ENCODE results near the gene FBXO24. TPM values are rescaled to one million over a fixed set of nuclear protein-coding genes. Genes with fewer than 3 reads are reported as not detected.

Gene FBXO24
- total and polyA plus RNA-seq, 9 of the 15 experiments (the other 6 are each of a cell fraction or from before 2014, with no cell fraction given) = 0.17 to 0.95 (median 0.50) TPM

GRCh38 chr7:100586266-100587025 lies at the start of gene FBXO24 (continued):
- TF ChIP-seq THRB (CRISPR knock-in tag; conservative IDR thresholded peaks at IDR 0.05) = no peak
- TF ChIP-seq NCOA6 (IDR thresholded peaks at IDR 0.05) = no peak
- no peak for TF ChIP-seq ZNF586 (CRISPR knock-in tag; conservative IDR thresholded peaks at IDR 0.05)
- no peak for TF ChIP-seq ZNF785 (CRISPR knock-in tag; IDR thresholded peaks at IDR 0.05)
- no peak for TF ChIP-seq HDAC3 (IDR thresholded peaks at IDR 0.05; ENCODE audit: borderline replicate concordance, partially characterized antibody)
- no peak for TF ChIP-seq FUS (optimal IDR thresholded peaks at IDR 0.05; ENCODE audit: low read depth, low read length)
- no peak for TF ChIP-seq EWSR1 (IDR thresholded peaks at IDR 0.05; ENCODE audit: borderline replicate concordance, low read depth, partially characterized antibody)
- peak; percentile 63 for TF ChIP-seq CTBP1 (IDR thresholded peaks at IDR 0.05; ENCODE audit: borderline replicate concordance)
- no peak for TF ChIP-seq MYNN (IDR thresholded peaks at IDR 0.05)
- no peak for TF ChIP-seq MYNN (CRISPR knock-in tag; IDR thresholded peaks at IDR 0.05)
- TF ChIP-seq ETS2 (tag; IDR thresholded peaks at IDR 0.05; ENCODE audit: borderline replicate concordance, poor library complexity, severe bottlenecking) = no peak
- TF ChIP-seq ZNF780A (CRISPR knock-in tag; IDR thresholded peaks at IDR 0.05) = no peak
- TF ChIP-seq CEBPB (tag; IDR thresholded peaks at IDR 0.05) = no peak
- no peak for TF ChIP-seq EZH2 (IDR thresholded peaks at IDR 0.05; ENCODE audit: borderline replicate concordance, low read depth, low read length)
- TF ChIP-seq TFAP4 (CRISPR knock-in tag; IDR thresholded peaks at IDR 0.05; ENCODE audit: borderline replicate concordance) = peak; percentile 98
- TF ChIP-seq TGIF2 (CRISPR knock-in tag; IDR thresholded peaks at IDR 0.05) = no peak
- peak; percentile 91 for TF ChIP-seq CREM (IDR thresholded peaks at IDR 0.05; ENCODE audit: low read depth)
- no peak; the same call in 1 of the 2 replicates for TF ChIP-seq CBX5 (IDR thresholded peaks at IDR 0.05; ENCODE audit: borderline replicate concordance, low read depth)
- TF ChIP-seq ELK1 (CRISPR knock-in tag; IDR thresholded peaks at IDR 0.05) = no peak
- TF ChIP-seq PATZ1 (CRISPR knock-in tag; IDR thresholded peaks at IDR 0.05; ENCODE audit: borderline replicate concordance) = no peak
- no peak for TF ChIP-seq NONO (IDR thresholded peaks at IDR 0.05; ENCODE audit: low read depth in 2 of 2, low read length in 1 of 2)
- no peak for TF ChIP-seq MCM7 (IDR thresholded peaks at IDR 0.05)
